ENCODE results near the gene SLC25A2. TPM values are rescaled to one million over a fixed set of nuclear protein-coding genes. Genes with fewer than 3 reads are reported as not detected.

Gene SLC25A2
- total and polyA plus RNA-seq, 2 of the 13 experiments (the other 11 are each of a cell fraction or from before 2014, with no cell fraction given): 0.13 TPM; not detected in 1

DNA sequence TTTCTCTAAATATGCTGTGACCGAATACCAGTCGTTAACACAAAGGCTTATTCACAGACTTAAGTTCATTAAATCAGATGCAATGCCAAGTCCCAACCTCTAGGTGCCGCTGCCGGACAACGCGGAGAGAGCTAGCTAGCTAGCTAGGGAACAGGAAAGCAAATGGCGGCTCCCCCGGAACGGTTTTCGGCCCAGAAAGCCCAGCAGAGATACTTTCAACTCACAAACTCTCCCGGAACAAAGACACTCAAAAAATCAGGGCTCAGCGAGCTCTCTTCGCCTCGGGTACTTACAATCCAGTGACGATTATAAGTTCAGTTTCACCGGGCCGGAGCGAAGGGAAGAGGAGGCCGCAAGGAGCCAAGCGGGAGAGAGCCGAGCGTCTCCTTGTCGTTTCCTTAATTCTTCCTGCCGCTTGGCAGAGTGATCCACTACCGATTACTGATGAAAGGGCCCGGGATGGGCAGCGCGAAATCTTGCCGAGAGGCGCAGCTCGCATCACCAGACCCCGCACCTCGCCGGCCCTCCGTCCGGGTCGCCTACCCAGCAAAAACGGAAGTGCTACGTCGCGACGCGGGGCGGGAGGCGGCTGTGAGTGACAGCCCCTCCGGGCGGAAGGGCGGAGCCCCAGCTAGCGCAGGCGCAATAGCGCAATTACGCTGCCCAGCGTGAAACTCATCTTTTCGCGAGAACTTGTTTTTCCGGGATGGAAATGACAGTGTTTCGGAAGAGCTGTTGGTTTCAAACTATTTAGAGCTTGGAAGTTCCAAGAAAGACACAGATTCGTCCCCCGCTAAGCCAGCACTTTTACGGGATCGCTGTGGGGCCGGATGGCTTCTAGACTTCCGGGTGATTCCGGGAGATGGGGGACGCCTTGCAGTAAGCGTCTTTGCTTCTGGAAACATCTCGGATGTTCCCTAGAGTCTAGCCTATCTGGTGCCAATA, 16.6 kb upstream of the SLC25A2 start, which contains the start of gene TAF7 (continued):
- TF ChIP-seq ESRRA (CRISPR knock-in tag; IDR thresholded peaks at IDR 0.05; ENCODE audit: low read depth) (peak; percentile 75; the same call in 1 of the 2 replicates), GLMP (CRISPR knock-in tag; IDR thresholded peaks at IDR 0.05; ENCODE audit: borderline replicate concordance) (no peak), ZNF441 (CRISPR knock-in tag; IDR thresholded peaks at IDR 0.05; ENCODE audit: borderline replicate concordance) (peak; percentile 43; the same call in 1 of the 2 replicates), USF2 (IDR thresholded peaks at IDR 0.05; ENCODE audit: low read depth, low read length) (no peak), USF2 (CRISPR knock-in tag; IDR thresholded peaks at IDR 0.05; ENCODE audit: borderline replicate concordance) (peak; percentile 49; the same call in 1 of the 2 replicates), ZSCAN5A (CRISPR knock-in tag; IDR thresholded peaks at IDR 0.05; ENCODE audit: borderline replicate concordance) (peak; percentile 14; the same call in 1 of the 2 replicates), STAG1 (CRISPR knock-in tag; IDR thresholded peaks at IDR 0.05) (peak; percentile 26; the same call in 1 of the 2 replicates), NCOR1 (IDR thresholded peaks at IDR 0.05; ENCODE audit: borderline replicate concordance, low read length) (no peak), PAXIP1 (CRISPR knock-in tag; conservative IDR thresholded peaks at IDR 0.05) (no peak; the same call in 1 of the 2 replicates), KLF6 (CRISPR knock-in tag; IDR thresholded peaks at IDR 0.05) (peak; percentile 83; the same call in 1 of the 2 replicates), MXD4 (CRISPR knock-in tag; IDR thresholded peaks at IDR 0.05) (no peak), DBP (CRISPR knock-in tag; IDR thresholded peaks at IDR 0.05; ENCODE audit: not compliant biosample characterization) (no peak), ZSCAN25 (CRISPR knock-in tag; IDR thresholded peaks at IDR 0.05) (no peak), REPIN1 (CRISPR knock-in tag; IDR thresholded peaks at IDR 0.05; ENCODE audit: borderline replicate concordance, low read depth) (peak; percentile 76), ZNF816 (CRISPR knock-in tag; IDR thresholded peaks at IDR 0.05; ENCODE audit: borderline replicate concordance) (peak; percentile 72), FOXC1 (CRISPR knock-in tag; IDR thresholded peaks at IDR 0.05; ENCODE audit: borderline replicate concordance) (peak; percentile 79; the same call in 1 of the 2 replicates), ADNP (CRISPR knock-in tag; IDR thresholded peaks at IDR 0.05) (no peak), ZNF292 (CRISPR knock-in tag; IDR thresholded peaks at IDR 0.05; ENCODE audit: borderline replicate concordance, low read depth) (no peak)
